K562 (cell line): ENCODE measurements around the gene JADE3.

ENCODE experiments used
- JUNB ChIP-seq: fragments of 450-650 bp; formaldehyde crosslinking; conservative IDR thresholded peaks from 2 replicates; pipeline ENCODE4 v1.4.0; 2020; ENCODE audit warnings: mild to moderate bottlenecking
- ZFX ChIP-seq: sonication (generic); formaldehyde crosslinking; IDR thresholded peaks from 2 replicates; pipeline ENCODE4 v1.8.0; 2022; ENCODE audit warnings: mild to moderate bottlenecking, missing genetic modification reagents, moderate library complexity
- ZNF12 ChIP-seq: sonication (generic); formaldehyde crosslinking; IDR thresholded peaks from 2 replicates; pipeline ENCODE4 v1.4.0; 2020; ENCODE audit warnings: mild to moderate bottlenecking, missing genetic modification reagents
- TF ChIP-seq, protein P1 (sequence below): sonication (generic); formaldehyde crosslinking; IDR thresholded peaks from 2 replicates; pipeline ENCODE4 v1.9.0; 2022; ENCODE audit warnings: mild to moderate bottlenecking, missing genetic modification reagents
- TF ChIP-seq, protein P2 (sequence below): fragments of 450-650 bp; IDR thresholded peaks from 2 replicates; pipeline ENCODE4 v1.6.1; 2018; ENCODE audit not compliant: partially characterized antibody
- TF ChIP-seq, protein P3 (sequence below): sonication (generic); formaldehyde crosslinking; IDR thresholded peaks from 2 replicates; pipeline ENCODE4 v1.8.1; 2023; ENCODE audit warnings: mild to moderate bottlenecking, missing genetic modification reagents
- TF ChIP-seq, protein P4 (sequence below): fragments of 450-650 bp; IDR thresholded peaks from 2 replicates; pipeline ENCODE4 v1.6.1; 2017; ENCODE audit warnings: antibody characterized with exemption

DNA sequence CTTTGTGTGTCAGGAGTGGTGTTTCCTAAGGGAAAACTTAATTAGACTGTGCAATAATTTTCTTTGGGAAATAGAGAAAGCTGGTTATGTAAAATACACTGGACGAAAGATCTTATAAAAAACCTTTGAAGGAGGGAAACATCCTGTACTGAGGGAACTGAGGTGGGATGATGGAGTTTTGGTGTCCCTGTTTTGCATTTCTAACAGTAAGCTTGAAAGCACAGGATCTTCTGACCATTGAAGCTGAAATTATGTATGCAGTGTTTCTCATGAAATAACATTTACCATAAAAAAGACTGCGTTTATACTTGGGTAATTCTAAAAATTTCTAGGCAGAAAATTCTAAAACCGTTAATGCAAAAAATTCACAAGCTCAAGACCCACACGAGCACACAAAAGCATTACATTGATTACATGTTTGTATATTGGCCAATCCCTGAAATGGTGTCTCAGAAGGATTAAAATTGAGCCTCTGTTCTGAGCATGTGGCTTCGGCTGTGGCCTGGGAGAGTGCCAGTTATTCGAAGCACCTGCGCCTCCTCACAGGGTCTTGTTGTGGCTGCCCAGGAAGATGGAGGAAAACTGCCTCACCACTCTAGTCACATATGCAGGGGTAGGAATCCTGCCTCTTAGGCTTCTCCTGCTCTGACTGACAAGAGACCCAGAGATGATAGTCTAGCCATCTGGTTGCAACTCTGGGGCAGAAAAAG, 49.5 kb downstream of the JADE3 start:
- TF ChIP-seq, protein P1, sequence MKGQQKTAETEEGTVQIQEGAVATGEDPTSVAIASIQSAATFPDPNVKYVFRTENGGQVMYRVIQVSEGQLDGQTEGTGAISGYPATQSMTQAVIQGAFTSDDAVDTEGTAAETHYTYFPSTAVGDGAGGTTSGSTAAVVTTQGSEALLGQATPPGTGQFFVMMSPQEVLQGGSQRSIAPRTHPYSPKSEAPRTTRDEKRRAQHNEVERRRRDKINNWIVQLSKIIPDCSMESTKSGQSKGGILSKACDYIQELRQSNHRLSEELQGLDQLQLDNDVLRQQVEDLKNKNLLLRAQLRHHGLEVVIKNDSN, result no peak
- TF ChIP-seq, protein P2, sequence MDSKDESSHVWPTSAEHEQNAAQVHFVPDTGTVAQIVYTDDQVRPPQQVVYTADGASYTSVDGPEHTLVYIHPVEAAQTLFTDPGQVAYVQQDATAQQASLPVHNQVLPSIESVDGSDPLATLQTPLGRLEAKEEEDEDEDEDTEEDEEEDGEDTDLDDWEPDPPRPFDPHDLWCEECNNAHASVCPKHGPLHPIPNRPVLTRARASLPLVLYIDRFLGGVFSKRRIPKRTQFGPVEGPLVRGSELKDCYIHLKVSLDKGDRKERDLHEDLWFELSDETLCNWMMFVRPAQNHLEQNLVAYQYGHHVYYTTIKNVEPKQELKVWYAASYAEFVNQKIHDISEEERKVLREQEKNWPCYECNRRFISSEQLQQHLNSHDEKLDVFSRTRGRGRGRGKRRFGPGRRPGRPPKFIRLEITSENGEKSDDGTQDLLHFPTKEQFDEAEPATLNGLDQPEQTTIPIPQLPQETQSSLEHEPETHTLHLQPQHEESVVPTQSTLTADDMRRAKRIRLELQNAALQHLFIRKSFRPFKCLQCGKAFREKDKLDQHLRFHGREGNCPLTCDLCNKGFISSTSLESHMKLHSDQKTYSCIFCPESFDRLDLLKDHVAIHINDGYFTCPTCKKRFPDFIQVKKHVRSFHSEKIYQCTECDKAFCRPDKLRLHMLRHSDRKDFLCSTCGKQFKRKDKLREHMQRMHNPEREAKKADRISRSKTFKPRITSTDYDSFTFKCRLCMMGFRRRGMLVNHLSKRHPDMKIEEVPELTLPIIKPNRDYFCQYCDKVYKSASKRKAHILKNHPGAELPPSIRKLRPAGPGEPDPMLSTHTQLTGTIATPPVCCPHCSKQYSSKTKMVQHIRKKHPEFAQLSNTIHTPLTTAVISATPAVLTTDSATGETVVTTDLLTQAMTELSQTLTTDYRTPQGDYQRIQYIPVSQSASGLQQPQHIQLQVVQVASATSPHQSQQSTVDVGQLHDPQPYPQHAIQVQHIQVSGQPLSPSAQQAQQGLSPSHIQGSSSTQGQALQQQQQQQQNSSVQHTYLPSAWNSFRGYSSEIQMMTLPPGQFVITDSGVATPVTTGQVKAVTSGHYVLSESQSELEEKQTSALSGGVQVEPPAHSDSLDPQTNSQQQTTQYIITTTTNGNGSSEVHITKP, result no peak
- no peak for TF ChIP-seq JUNB
- TF ChIP-seq, protein P3, sequence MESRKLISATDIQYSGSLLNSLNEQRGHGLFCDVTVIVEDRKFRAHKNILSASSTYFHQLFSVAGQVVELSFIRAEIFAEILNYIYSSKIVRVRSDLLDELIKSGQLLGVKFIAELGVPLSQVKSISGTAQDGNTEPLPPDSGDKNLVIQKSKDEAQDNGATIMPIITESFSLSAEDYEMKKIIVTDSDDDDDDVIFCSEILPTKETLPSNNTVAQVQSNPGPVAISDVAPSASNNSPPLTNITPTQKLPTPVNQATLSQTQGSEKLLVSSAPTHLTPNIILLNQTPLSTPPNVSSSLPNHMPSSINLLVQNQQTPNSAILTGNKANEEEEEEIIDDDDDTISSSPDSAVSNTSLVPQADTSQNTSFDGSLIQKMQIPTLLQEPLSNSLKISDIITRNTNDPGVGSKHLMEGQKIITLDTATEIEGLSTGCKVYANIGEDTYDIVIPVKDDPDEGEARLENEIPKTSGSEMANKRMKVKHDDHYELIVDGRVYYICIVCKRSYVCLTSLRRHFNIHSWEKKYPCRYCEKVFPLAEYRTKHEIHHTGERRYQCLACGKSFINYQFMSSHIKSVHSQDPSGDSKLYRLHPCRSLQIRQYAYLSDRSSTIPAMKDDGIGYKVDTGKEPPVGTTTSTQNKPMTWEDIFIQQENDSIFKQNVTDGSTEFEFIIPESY, result no peak
- TF ChIP-seq ZFX (CRISPR knock-in tag), result no peak
- no peak for TF ChIP-seq ZNF12 (CRISPR knock-in tag)
- TF ChIP-seq, protein P4, sequence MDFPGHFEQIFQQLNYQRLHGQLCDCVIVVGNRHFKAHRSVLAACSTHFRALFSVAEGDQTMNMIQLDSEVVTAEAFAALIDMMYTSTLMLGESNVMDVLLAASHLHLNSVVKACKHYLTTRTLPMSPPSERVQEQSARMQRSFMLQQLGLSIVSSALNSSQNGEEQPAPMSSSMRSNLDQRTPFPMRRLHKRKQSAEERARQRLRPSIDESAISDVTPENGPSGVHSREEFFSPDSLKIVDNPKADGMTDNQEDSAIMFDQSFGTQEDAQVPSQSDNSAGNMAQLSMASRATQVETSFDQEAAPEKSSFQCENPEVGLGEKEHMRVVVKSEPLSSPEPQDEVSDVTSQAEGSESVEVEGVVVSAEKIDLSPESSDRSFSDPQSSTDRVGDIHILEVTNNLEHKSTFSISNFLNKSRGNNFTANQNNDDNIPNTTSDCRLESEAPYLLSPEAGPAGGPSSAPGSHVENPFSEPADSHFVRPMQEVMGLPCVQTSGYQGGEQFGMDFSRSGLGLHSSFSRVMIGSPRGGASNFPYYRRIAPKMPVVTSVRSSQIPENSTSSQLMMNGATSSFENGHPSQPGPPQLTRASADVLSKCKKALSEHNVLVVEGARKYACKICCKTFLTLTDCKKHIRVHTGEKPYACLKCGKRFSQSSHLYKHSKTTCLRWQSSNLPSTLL, result no peak
